Measurements from ENCODE around the gene TMEM164. TPM values are rescaled to one million over a fixed set of nuclear protein-coding genes. Genes with fewer than 3 reads are reported as not detected.

Gene TMEM164
- polyA plus RNA-seq, 1 experiment, result 7.7 TPM

DNA sequence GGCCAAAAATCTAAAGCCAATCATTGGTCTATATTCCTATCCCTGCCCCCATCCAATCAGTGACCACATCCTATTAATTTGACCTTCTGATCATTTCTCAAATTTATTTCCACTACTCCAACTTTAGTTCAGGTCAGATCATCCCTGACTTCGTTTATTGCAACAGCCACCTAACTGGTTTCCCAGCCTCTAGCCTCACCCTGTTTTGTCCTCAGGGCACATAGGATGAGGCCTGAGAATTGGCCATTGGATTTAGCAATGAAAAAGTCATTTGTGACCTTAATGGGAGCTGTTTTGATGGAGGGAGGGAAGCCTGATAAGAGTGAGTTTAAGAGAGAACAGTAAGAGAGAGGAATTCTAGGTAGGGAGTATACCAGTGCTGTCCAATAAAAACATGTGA lies 160.0 kb downstream of the TMEM164 start:
- Histone ChIP-seq H3K27me3 (ENCODE audit: control insufficient read depth, insufficient read depth, low read length) (no peaks in the 10 kb centered on the region), H3K4me3 (ENCODE audit: low read depth, low read length) (no peak overlapping the region), H3K36me3 (ENCODE audit: control insufficient read depth, insufficient read depth, low read length) (no peaks in the 10 kb centered on the region)
- TF ChIP-seq, protein P1, sequence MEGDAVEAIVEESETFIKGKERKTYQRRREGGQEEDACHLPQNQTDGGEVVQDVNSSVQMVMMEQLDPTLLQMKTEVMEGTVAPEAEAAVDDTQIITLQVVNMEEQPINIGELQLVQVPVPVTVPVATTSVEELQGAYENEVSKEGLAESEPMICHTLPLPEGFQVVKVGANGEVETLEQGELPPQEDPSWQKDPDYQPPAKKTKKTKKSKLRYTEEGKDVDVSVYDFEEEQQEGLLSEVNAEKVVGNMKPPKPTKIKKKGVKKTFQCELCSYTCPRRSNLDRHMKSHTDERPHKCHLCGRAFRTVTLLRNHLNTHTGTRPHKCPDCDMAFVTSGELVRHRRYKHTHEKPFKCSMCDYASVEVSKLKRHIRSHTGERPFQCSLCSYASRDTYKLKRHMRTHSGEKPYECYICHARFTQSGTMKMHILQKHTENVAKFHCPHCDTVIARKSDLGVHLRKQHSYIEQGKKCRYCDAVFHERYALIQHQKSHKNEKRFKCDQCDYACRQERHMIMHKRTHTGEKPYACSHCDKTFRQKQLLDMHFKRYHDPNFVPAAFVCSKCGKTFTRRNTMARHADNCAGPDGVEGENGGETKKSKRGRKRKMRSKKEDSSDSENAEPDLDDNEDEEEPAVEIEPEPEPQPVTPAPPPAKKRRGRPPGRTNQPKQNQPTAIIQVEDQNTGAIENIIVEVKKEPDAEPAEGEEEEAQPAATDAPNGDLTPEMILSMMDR (IDR thresholded peaks at IDR 0.05; ENCODE audit: insufficient read depth, low read depth, low read length), result no peak
- POLR2A ChIA-PET, result no interaction called here
- DNase-seq (ENCODE audit: low read depth), result no peak
- CTCF ChIA-PET, result interaction anchor here (1.0 to 2.0 kb wide), 2 partner anchors 246 to 250 kb away, joined by 3 to 8 read pairs; no protein-coding TSS in a partner anchor

DNA sequence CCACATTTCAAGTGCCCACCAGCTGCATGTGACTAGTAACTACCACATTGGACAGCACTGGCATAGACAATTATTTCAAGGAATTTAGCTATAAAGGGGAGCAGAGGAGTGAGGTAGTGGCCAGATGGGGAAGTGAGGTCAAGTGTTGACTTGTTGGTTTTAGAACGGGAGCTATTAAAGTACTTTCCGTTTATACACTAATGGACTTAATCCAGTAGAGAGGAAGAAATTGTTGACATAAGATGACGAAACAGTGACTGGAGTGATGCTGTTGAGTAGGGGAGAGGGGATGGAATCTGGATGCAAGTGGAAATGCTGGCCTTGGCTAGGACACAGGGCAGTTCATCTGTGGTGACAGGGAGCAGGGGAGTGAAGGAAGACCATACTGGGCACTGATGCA lies 160.6 kb downstream of the TMEM164 start:
- Histone ChIP-seq H3K4me3 (ENCODE audit: low read depth, low read length) (no peak overlapping the region), H3K27me3 (ENCODE audit: control insufficient read depth, insufficient read depth, low read length) (no peaks in the 10 kb centered on the region), H3K36me3 (ENCODE audit: control insufficient read depth, insufficient read depth, low read length) (no peaks in the 10 kb centered on the region)
- no peak for DNase-seq (ENCODE audit: low read depth)
- ChIA-PET POLR2A (no interaction called here), CTCF (interaction anchor here (1.0 to 2.0 kb wide), 2 partner anchors 245 to 249 kb away, joined by 3 to 8 read pairs; no protein-coding TSS in a partner anchor)
- TF ChIP-seq, protein P1 (IDR thresholded peaks at IDR 0.05; ENCODE audit: insufficient read depth, low read depth, low read length), result no peak

GRCh38 chrX:110167952-110168451 lies 165.1 kb downstream of the TMEM164 start:
- Histone ChIP-seq H3K4me3 (ENCODE audit: low read depth, low read length) (no peak overlapping the region), H3K36me3 (ENCODE audit: control insufficient read depth, insufficient read depth, low read length) (no peaks in the 10 kb centered on the region; the same call in 1 of the 2 replicates), H3K27me3 (ENCODE audit: control insufficient read depth, insufficient read depth, low read length) (no peaks in the 10 kb centered on the region)
- ChIA-PET CTCF (interaction anchor here (0.8 to 1.5 kb wide), 7 partner anchors 11 to 241 kb away, joined by 3 to 5 read pairs (median 3); no protein-coding TSS in a partner anchor), POLR2A (interaction anchor here (0.6 kb wide), 1 partner anchor 235 kb away, joined by 3 read pairs; no protein-coding TSS in a partner anchor)
- TF ChIP-seq, protein P1 (IDR thresholded peaks at IDR 0.05; ENCODE audit: insufficient read depth, low read depth, low read length), result peak; percentile 51
- DNase-seq (ENCODE audit: low read depth), result no peak

- TF ChIP-seq, protein P1 (IDR thresholded peaks at IDR 0.05; ENCODE audit: insufficient read depth, low read depth, low read length), result no peak
- POLR2A ChIA-PET, result interaction anchor here (0.6 kb wide), 1 partner anchor 235 kb away, joined by 3 read pairs; no protein-coding TSS in a partner anchor
- no peaks in the 10 kb centered on the region; the same call in 1 of the 2 replicates for H3K36me3 ChIP-seq (ENCODE audit: control insufficient read depth, insufficient read depth, low read length)
- no peak for DNase-seq (ENCODE audit: low read depth)
- CTCF ChIA-PET, result interaction anchor here (0.8 to 1.3 kb wide), 6 partner anchors 10 to 239 kb away, joined by 3 to 4 read pairs (median 3); no protein-coding TSS in a partner anchor
- H3K4me3 ChIP-seq (ENCODE audit: low read depth, low read length), result no peak overlapping the region
- H3K27me3 ChIP-seq (ENCODE audit: control insufficient read depth, insufficient read depth, low read length), result no peaks in the 10 kb centered on the region
These were observed 165.7 kb downstream of the TMEM164 start for GRCh38 chrX:110168585-110168984.

- TF ChIP-seq, protein P1 (IDR thresholded peaks at IDR 0.05; ENCODE audit: insufficient read depth, low read depth, low read length), result no peak
- no peak for DNase-seq (ENCODE audit: low read depth)
- Histone ChIP-seq H3K36me3 (ENCODE audit: control insufficient read depth, insufficient read depth, low read length) (no peaks in the 10 kb centered on the region; the same call in 1 of the 2 replicates), H3K4me3 (ENCODE audit: low read depth, low read length) (no peak overlapping the region), H3K27me3 (ENCODE audit: control insufficient read depth, insufficient read depth, low read length) (no peaks in the 10 kb centered on the region)
- POLR2A ChIA-PET, result no interaction called here
- CTCF ChIA-PET, result interaction anchor here (1.8 kb wide), 1 partner anchor 243 kb away, joined by 4 read pairs; no protein-coding TSS in a partner anchor
These were observed 167.1 kb downstream of the TMEM164 start for GRCh38 chrX:110170029-110170428.
